Adipocyte (in vitro differentiated cells): ENCODE results near the gene POU4F3.

Source experiments
- DNase-seq: peaks from one replicate; pipeline ENCODE4 v3.0.0-alpha.2; 2015; ENCODE audit warnings: low read depth
- H3K27me3 ChIP-seq: replicated peaks from 2 replicates; pipeline ENCODE4 v1.7.0; 2013; ENCODE audit warnings: mild to moderate bottlenecking, low read length, moderate library complexity; ENCODE audit not compliant: control insufficient read depth, insufficient read depth
- H3K36me3 ChIP-seq: 2 replicates; pipeline ENCODE4 v1.7.0; 2013; ENCODE audit warnings: low read length, mild to moderate bottlenecking, moderate library complexity; ENCODE audit not compliant: control insufficient read depth, insufficient read depth, severe bottlenecking
- H3K4me1 ChIP-seq: 2 replicates; pipeline ENCODE4 v1.7.0; 2013; ENCODE audit warnings: mild to moderate bottlenecking, low read length, moderate library complexity; ENCODE audit not compliant: control insufficient read depth, insufficient read depth
- H3K4me3 ChIP-seq: 2 replicates; pipeline ENCODE4 v1.7.0; 2013; ENCODE audit warnings: mild to moderate bottlenecking, low read length, moderate library complexity
- H3K9ac ChIP-seq: 2 replicates; pipeline ENCODE4 v1.7.0; 2013; ENCODE audit warnings: mild to moderate bottlenecking, low read length, moderate library complexity
- H3K9me3 ChIP-seq: 2 replicates; pipeline ENCODE4 v1.7.0; 2013; ENCODE audit warnings: mild to moderate bottlenecking, low read length, moderate library complexity; ENCODE audit not compliant: control insufficient read depth

Gene POU4F3

DNA sequence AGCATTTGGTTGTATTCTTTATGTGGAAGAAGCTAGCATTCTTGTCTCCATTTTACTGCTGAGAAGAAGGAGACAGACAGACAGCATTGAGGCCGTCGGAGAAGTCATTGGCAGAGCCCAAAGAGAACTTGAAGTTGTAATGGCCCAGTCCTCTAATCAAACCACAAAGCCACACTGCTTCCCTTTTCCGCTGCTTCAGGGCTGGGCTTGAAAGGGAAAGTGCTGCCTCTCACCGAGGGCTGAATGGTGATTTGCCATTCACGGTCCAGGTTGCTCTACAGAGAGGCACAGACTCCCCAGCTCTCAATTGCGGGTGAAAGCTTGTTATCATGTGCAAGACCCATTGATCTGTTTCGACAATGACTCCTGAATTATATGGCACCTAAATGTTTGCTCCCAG, 25.6 kb upstream of the POU4F3 start:
- Histone ChIP-seq H3K36me3 (no peaks in the 10 kb centered on the region), H3K9me3 (no peaks in the 10 kb centered on the region), H3K4me3 (no peak overlapping the region), H3K9ac (no peak overlapping the region), H3K27me3 (peaks cover 29% of the 10 kb centered on the region), H3K4me1 (peaks cover 15% of the 10 kb centered on the region)
- DNase-seq: no peak

DNA sequence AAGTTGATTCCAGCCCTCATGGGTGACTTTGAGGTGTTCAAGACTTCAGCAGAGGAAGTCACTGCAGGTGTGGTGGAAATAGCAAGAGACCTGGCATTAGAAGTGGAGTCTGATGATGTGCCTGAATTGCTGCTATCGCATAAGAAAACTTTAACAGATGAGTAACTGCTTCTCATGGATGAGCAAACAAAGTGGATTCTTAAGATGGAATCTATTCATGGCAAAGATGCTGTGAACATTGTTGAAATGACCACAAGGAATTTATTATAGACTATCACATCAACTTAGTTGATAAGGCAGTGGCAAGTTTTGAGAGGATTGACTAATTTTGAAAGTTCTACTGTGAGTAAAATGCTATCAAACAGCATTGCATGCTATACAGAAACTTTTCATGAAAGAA, 17.1 kb upstream of the POU4F3 start:
- H3K4me3 ChIP-seq: no peak overlapping the region
- no peaks in the 10 kb centered on the region for H3K4me1 ChIP-seq

DNA sequence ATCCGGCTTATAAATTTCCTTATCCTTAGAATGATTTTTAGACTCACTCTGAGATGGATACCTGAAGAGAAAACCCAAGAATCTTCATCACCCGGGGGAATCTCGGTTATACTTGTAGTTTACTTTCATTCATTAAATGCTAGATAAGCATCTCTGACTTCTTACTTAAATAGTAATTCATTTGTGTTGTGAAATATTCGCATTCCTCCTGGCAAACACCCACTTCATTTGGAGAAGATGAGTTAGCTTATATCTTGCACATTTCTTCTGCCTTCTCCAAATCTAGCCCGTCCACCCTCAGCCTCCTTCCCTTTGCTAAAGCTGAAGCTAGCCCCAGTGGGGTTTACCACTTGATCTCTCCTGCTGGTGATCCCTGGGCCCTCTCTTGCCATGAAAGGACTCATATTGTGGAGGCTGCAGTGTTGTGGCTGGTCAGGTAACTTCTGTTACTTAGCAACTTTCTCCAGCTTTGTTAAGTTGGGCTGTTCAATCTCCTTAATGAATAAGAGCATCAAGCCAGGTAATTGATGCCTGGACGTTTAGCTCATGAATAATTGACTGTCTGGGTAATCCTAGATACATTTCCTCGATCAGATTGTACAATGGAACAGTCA, 11.3 kb upstream of the POU4F3 start:
- DNase-seq: no peak
- H3K4me1 ChIP-seq: no peaks in the 10 kb centered on the region
- no peak overlapping the region for H3K9ac ChIP-seq
- H3K36me3 ChIP-seq: no peaks in the 10 kb centered on the region
- peaks cover 41% of the 10 kb centered on the region for H3K27me3 ChIP-seq
- peaks cover 9% of the 10 kb centered on the region for H3K9me3 ChIP-seq
- no peak overlapping the region for H3K4me3 ChIP-seq

More for the DNA sequence above, 17.1 kb upstream of the POU4F3 start:
- Histone ChIP-seq H3K36me3 (no peaks in the 10 kb centered on the region), H3K9ac (no peak overlapping the region), H3K27me3 (peaks cover 28% of the 10 kb centered on the region), H3K9me3 (peaks cover 14% of the 10 kb centered on the region)
- no peak for DNase-seq

DNA sequence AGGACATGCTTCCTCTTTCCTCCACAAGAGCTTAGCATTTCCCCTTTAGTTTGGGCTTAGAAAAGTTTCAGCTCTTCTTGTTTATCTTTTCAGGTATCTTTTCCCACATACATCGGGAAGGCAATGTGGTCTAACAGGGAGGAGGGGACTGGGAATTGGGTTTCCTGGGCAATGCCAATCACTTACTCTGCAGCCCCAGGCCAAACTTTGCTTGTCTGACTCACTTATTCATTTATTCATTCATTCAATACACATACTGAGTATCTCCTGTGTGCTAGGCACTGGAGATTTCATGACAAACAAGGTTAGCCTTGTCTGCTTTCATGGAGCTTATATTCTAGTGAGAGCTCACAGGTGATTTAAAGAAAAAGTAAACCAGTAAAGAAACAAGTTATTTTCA, 10.7 kb upstream of the POU4F3 start:
- no peak overlapping the region for H3K9ac ChIP-seq

DNA sequence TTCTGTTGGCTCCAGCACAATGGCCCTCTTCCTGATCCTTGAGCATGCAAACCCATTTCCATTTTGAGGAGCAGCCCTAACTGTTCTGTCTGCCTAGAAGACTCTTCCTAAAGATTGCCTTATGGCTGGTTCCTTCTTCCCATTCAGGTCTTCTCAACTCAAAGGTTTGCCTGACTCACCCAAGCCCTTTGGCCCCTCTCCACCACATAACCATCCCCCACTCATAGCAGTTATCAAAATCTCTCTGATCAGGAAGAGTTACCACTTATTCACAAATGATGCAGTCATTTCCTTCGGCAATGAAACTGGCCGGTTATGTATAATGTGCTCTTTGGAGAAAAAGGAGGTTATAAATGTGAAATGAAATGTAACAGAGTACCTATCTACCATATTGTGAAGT, 8.9 kb upstream of the POU4F3 start:
- Histone ChIP-seq H3K4me3 (no peak overlapping the region), H3K27me3 (peaks cover 65% of the 10 kb centered on the region), H3K36me3 (no peaks in the 10 kb centered on the region), H3K4me1 (no peaks in the 10 kb centered on the region), H3K9ac (no peak overlapping the region), H3K9me3 (peaks cover 9% of the 10 kb centered on the region)
- DNase-seq: no peak

More for the DNA sequence above, 10.7 kb upstream of the POU4F3 start:
- DNase-seq: no peak
- H3K9me3 ChIP-seq: peaks cover 9% of the 10 kb centered on the region
- H3K27me3 ChIP-seq: peaks cover 48% of the 10 kb centered on the region
- H3K4me3 ChIP-seq: no peak overlapping the region
- H3K36me3 ChIP-seq: no peaks in the 10 kb centered on the region
- H3K4me1 ChIP-seq: no peaks in the 10 kb centered on the region

DNA sequence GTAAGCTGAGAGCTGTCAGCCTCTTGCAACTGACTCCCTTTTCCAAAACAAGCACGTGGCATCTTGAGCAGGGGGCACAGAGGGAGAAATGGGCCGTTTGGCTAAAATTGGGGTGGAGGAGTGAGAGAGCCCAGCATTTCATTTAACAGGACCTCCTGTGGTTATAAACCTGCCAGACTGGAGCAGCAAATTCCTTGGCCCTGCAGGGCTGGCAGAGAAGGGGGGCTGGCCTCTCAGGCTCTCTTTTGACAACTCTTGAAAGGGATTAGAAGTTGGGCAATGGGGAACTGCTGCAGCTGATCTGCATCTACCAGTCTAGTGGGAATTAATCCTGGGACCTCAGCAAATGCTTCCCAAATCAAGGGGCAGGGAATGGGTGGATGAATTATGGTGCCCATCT, 7.2 kb upstream of the POU4F3 start:
- Histone ChIP-seq H3K4me3 (no peak overlapping the region), H3K9me3 (peaks cover 9% of the 10 kb centered on the region), H3K36me3 (no peaks in the 10 kb centered on the region), H3K27me3 (peaks cover 72% of the 10 kb centered on the region), H3K4me1 (no peaks in the 10 kb centered on the region), H3K9ac (no peak overlapping the region)
- no peak for DNase-seq

DNA sequence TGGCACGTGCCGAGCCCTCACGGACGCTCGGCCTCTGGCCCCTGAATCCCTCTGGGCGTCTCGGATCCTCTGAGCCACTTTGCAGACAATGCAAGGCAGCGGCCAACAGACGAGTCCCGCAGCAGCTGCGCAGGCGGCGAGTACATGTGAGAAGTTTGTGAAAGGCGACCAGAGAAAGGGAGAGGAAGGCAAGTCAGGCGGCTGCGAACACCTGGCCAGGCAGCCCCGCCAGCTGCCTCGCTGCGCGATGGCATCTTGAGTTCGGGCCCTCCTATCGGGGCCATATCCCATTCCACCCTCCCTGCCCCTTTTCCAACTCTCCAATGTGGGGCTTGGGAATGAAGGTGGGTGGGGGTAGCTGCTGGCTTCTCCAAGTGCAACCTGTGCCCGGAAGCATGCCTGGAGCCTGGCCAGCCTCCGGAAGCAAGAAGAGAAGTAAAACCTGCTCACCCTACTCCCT, 4.5 kb upstream of the POU4F3 start:
- Histone ChIP-seq H3K4me3 (no peak overlapping the region), H3K9ac (no peak overlapping the region), H3K4me1 (no peaks in the 10 kb centered on the region), H3K27me3 (peaks cover 88% of the 10 kb centered on the region), H3K9me3 (peaks cover 5% of the 10 kb centered on the region), H3K36me3 (no peaks in the 10 kb centered on the region)
- no peak for DNase-seq

DNA sequence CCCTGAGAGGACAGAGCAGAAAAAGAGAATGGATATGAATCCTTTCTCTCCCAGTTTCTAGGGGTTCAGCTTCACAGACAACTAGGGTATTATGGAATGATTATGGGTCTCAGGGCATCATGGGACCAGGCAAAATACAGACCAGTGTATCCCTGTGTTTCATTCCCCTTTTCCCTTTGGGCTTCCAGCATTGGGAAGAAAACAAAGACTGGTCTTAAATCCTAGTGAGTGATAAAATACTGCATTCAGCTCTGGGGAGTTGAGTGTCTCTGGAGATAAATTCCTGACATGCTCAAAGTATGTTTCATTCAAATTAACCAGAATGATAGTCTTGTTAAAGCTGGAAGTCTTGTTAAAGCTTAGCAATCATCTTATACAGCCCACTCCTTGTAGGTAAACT, 2.4 kb upstream of the POU4F3 start:
- Histone ChIP-seq H3K27me3 (peaks cover 93% of the 10 kb centered on the region), H3K36me3 (no peaks in the 10 kb centered on the region), H3K9ac (no peak overlapping the region), H3K4me1 (no peaks in the 10 kb centered on the region), H3K4me3 (no peak overlapping the region), H3K9me3 (no peaks in the 10 kb centered on the region)
- DNase-seq: no peak

DNA sequence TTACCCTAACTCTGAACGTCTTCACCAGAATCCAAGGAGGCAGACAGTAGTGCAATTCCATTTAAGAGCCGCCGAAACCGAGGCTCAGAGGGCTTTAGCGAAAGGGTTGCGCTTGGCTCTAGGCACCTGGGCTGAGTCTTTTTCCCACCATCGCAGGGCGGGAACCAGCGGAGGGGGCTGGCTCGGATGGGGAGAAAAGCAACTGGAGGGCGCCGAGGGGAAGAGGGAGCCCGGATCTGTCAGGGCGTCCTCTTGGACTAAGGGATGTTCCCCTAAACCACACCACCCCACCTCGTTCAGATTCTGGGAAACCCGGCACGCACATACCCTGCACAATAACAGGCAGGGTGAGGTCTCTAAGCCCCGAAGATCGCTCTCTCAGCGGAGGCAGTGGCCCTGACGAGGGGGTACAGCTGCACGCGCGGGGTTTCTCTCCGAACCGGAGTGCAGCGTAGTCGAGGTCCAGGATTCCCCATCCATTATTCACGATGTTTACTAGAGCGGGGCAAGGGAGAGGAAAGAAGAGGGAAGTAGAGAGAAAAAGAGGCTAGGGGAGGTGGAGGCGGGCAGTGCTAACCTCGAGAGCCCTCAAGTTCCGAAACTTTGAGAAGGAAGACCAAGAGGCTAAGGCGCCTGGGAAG, 1.3 kb upstream of the POU4F3 start:
- H3K9ac ChIP-seq: no peak overlapping the region
- DNase-seq: no peak
- H3K27me3 ChIP-seq: peaks cover 95% of the 10 kb centered on the region
- H3K4me3 ChIP-seq: no peak overlapping the region
- no peaks in the 10 kb centered on the region for H3K9me3 ChIP-seq
- no peaks in the 10 kb centered on the region for H3K36me3 ChIP-seq
- H3K4me1 ChIP-seq: no peaks in the 10 kb centered on the region

DNA sequence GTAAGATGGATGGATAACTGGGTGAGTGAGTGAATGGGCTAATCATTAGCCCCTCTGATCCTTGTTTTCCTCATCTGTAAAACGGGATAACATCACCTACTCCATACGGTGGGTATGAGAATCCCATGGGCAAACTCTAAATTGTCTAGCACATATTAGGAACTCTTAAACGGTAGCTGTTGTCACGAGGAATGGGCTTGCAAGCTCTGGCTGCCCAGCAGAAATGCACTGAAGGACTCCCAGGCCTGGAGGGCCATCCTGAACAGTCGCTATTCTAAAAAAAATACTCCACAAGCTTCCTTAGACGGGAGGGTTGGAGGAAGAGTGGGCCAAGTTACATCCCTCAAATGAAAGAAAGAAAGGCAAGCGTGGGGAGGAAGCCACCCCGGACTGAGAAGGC, 711 bp upstream of the POU4F3 start:
- Histone ChIP-seq H3K9me3 (no peaks in the 10 kb centered on the region), H3K4me1 (no peaks in the 10 kb centered on the region), H3K36me3 (no peaks in the 10 kb centered on the region), H3K4me3 (no peak overlapping the region), H3K9ac (no peak overlapping the region), H3K27me3 (peaks cover 95% of the 10 kb centered on the region)
- DNase-seq: no peak

DNA sequence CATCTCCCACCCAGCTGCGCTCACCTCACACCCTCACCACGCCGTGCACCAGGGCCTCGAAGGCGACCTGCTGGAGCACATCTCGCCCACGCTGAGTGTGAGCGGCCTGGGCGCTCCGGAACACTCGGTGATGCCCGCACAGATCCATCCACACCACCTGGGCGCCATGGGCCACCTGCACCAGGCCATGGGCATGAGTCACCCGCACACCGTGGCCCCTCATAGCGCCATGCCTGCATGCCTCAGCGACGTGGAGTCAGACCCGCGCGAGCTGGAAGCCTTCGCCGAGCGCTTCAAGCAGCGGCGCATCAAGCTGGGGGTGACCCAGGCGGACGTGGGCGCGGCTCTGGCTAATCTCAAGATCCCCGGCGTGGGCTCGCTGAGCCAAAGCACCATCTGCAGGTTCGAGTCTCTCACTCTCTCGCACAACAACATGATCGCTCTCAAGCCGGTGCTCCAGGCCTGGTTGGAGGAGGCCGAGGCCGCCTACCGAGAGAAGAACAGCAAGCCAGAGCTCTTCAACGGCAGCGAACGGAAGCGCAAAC, 1.1 kb downstream of the POU4F3 start:
- peak overlapping the region; percentile 15 for H3K4me3 ChIP-seq
- no peak for DNase-seq
- H3K27me3 ChIP-seq: peaks cover 95% of the 10 kb centered on the region

More for the DNA sequence above, 1.1 kb downstream of the POU4F3 start:
- Histone ChIP-seq H3K9ac (no peak overlapping the region), H3K9me3 (no peaks in the 10 kb centered on the region), H3K4me1 (no peaks in the 10 kb centered on the region), H3K36me3 (no peaks in the 10 kb centered on the region)
